HepG2 (cell line): ENCODE data around the gene SLC6A12. TPM values are rescaled to one million over a fixed set of nuclear protein-coding genes. Genes with fewer than 3 reads are reported as not detected.

Experiments
- ARHGAP35 ChIP-seq: sonication (generic); formaldehyde crosslinking; IDR thresholded peaks from 2 replicates; pipeline ENCODE4 v1.9.0; 2022; ENCODE audit warnings: mild to moderate bottlenecking, inconsistent platforms, moderate library complexity, missing genetic modification reagents, borderline replicate concordance
- BHLHE40 ChIP-seq: IDR thresholded peaks from 2 replicates; pipeline ENCODE4 v1.6.1; 2011; ENCODE audit warnings: low read length, improper control_type of control experiment
- FOXA3 ChIP-seq: IDR thresholded peaks from 2 replicates; pipeline ENCODE4 v1.6.1; 2016; ENCODE audit warnings: missing genetic modification reagents, missing compliant biosample characterization
- HNRNPL ChIP-seq: fragments of 200-400 bp; formaldehyde crosslinking; IDR thresholded peaks from 2 replicates; pipeline ENCODE4 v1.6.1; 2017; ENCODE audit warnings: mild to moderate bottlenecking, low read depth, low read length
- ISX ChIP-seq: sonication (generic); formaldehyde crosslinking; conservative IDR thresholded peaks from 2 replicates; pipeline ENCODE4 v1.5.0; 2020; ENCODE audit warnings: missing genetic modification reagents
- KDM4B ChIP-seq: sonication (generic); formaldehyde crosslinking; IDR thresholded peaks from 2 replicates; pipeline ENCODE4 v1.4.0; 2020; ENCODE audit warnings: missing genetic modification reagents
- MXD4 ChIP-seq: IDR thresholded peaks from 2 replicates; pipeline ENCODE4 v1.6.1; 2016; ENCODE audit warnings: mild to moderate bottlenecking, missing biosample characterization, missing genetic modification reagents
- NFYB ChIP-seq: sonication (generic); formaldehyde crosslinking; IDR thresholded peaks from 2 replicates; pipeline ENCODE4 v1.4.0; 2020; ENCODE audit warnings: missing genetic modification reagents
- NR2F2 ChIP-seq: IDR thresholded peaks from 2 replicates; pipeline ENCODE4 v1.6.1; 2012; ENCODE audit warnings: low read depth, inconsistent platforms, borderline replicate concordance
- PHF21A ChIP-seq: sonication (generic); formaldehyde crosslinking; IDR thresholded peaks from 2 replicates; pipeline ENCODE4 v1.5.0; 2020; ENCODE audit warnings: mild to moderate bottlenecking, missing genetic modification reagents
- SMARCE1 ChIP-seq: fragments of 450-650 bp; IDR thresholded peaks from 2 replicates; pipeline ENCODE4 v1.6.1; 2017; ENCODE audit warnings: borderline replicate concordance
- SOX13 ChIP-seq, 3 experiments: fragments of 450-650 bp in 1 of 3; sonication (generic) in 1 of 3; formaldehyde crosslinking in 1 of 3; IDR thresholded peaks in 2 of 3; conservative IDR thresholded peaks in 1 of 3; 2 replicates each; pipeline versions ENCODE4 v1.5.0 to v1.6.1; 2016 to 2020; ENCODE audit warnings: antibody characterized with exemption in 1 of 3, mild to moderate bottlenecking in 1 of 3, missing compliant biosample characterization in 1 of 3, missing genetic modification reagents in 1 of 3, moderate library complexity in 1 of 3
- YEATS2 ChIP-seq: sonication (generic); formaldehyde crosslinking; IDR thresholded peaks from 2 replicates; pipeline ENCODE4 v1.4.0; 2020; ENCODE audit warnings: missing genetic modification reagents, borderline replicate concordance
- ZFP90 ChIP-seq: sonication (generic); formaldehyde crosslinking; IDR thresholded peaks from 2 replicates; pipeline ENCODE4 v1.8.0; 2022; ENCODE audit warnings: missing genetic modification reagents, mild to moderate bottlenecking, inconsistent platforms, borderline replicate concordance
- ZNF205 ChIP-seq: IDR thresholded peaks from 2 replicates; pipeline ENCODE4 v1.6.1; 2018; ENCODE audit warnings: missing biosample characterization, missing genetic modification reagents
- ZNF337 ChIP-seq: sonication (generic); formaldehyde crosslinking; IDR thresholded peaks from 2 replicates; pipeline ENCODE4 v1.5.1; 2020; ENCODE audit warnings: missing genetic modification reagents, low read depth, mild to moderate bottlenecking, borderline replicate concordance
- ZNF563 ChIP-seq: sonication (generic); formaldehyde crosslinking; IDR thresholded peaks from 2 replicates; pipeline ENCODE4 v1.8.0; 2022; ENCODE audit warnings: mild to moderate bottlenecking, moderate library complexity, missing genetic modification reagents
- ZNF713 ChIP-seq: sonication (generic); formaldehyde crosslinking; IDR thresholded peaks from 2 replicates; pipeline ENCODE4 v1.4.0; 2020; ENCODE audit warnings: mild to moderate bottlenecking, missing genetic modification reagents
- ZNF841 ChIP-seq: sonication (generic); formaldehyde crosslinking; IDR thresholded peaks from 2 replicates; pipeline ENCODE4 v1.8.1; 2023; ENCODE audit warnings: missing genetic modification reagents, borderline replicate concordance
- ZSCAN9 ChIP-seq: IDR thresholded peaks from 2 replicates; pipeline ENCODE4 v1.6.1; 2016; ENCODE audit warnings: borderline replicate concordance
- polyA plus RNA-seq, 8 experiments: library from polyadenylated mRNA; depleted of rRNA in 3 of 8; stranded (reverse) in 7 of 8; unstranded in 1 of 8; fragments of >200 nt; fragmentation: Illumina TruSeq in 4 of 8; extraction: Trizol in 4 of 8; gene quantifications; 2 replicates each; pipeline versions ENCODE4 v1.2.1 to v1.2.3, GENCODE V29; 2011 to 2016; ENCODE audit warnings: low read depth in 4 of 8, missing spikeins in 1 of 8, mixed read lengths in 1 of 8; ENCODE audit not compliant: insufficient read depth in 1 of 8
- total RNA-seq, 5 experiments: library from RNA; depleted of rRNA; stranded (reverse); fragments of >200 nt; fragmentation: Illumina TruSeq; extraction: Trizol; gene quantifications; 2 replicates each; pipeline ENCODE4 v1.2.3, GENCODE V29; 2016; ENCODE audit warnings: low read depth in 1 of 5
- TF ChIP-seq, protein P1 (sequence below): sonication (generic); formaldehyde crosslinking; IDR thresholded peaks from 2 replicates; pipeline ENCODE4 v1.9.0; 2021; ENCODE audit warnings: missing genetic modification reagents, borderline replicate concordance
- TF ChIP-seq, protein P2 (sequence below): sonication (generic); formaldehyde crosslinking; IDR thresholded peaks from 2 replicates; pipeline ENCODE4 v1.5.1; 2020; ENCODE audit warnings: missing genetic modification reagents, mild to moderate bottlenecking, borderline replicate concordance
- TF ChIP-seq, protein P3 (sequence below): IDR thresholded peaks from 2 replicates; pipeline ENCODE4 v1.6.1; 2016; ENCODE audit warnings: missing compliant biosample characterization, missing genetic modification reagents, borderline replicate concordance
- TF ChIP-seq, protein P4 (sequence below): sonication (generic); formaldehyde crosslinking; IDR thresholded peaks from 2 replicates; pipeline ENCODE4 v1.4.0; 2020; ENCODE audit warnings: missing genetic modification reagents, low read depth, mild to moderate bottlenecking, borderline replicate concordance

SLC6A12 gene
- total and polyA plus RNA-seq, 2 of the 13 experiments (the other 11 are each of a cell fraction or from before 2014, with no cell fraction given): 3.7 to 18.8 TPM

DNA sequence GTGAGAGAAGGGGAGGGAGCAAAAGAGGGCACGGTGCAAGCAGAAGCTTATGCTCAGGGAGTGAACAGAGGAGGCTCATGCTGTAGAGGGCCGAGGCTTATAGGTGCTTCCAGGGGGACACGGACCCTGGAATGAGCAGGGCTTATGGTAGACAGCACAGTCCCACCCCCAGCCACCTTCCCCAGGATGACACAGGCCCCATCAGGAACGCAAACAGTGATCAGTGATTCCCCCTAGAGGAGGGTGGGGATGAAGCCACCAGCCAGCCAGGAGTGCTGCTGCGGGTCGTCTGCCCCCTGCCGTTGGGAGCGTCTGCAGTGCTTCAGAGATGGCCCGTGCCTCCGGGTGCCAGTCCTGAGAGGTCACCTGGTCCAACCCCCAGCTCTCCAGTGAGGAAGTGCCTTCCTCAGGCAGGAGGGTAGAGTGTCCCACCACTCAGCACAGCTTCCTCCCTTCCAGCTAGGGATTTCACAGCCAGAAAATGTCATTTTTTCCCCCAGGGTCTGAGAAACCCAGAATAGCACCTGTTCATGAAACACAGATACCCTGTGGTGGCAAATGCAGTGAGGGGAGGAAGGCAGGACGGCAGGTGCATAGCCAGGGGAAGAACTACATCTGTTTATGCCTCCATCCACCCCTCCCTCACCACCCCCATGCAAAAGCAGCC, 60.7 kb downstream of the SLC6A12 start (continued):
- TF ChIP-seq SOX13 (IDR thresholded peaks at IDR 0.05) (no peak), SOX13 (CRISPR knock-in tag; conservative IDR thresholded peaks at IDR 0.05 in 1 of 2, IDR thresholded peaks at IDR 0.05 in 1 of 2) (0 out of 4 replicates have a peak, but pooled peaks of 1 of the 2 experiments have one; percentile 23), HNRNPL (peak; percentile 69; the same call in 1 of the 2 replicates), ARHGAP35 (CRISPR knock-in tag) (no peak), ZNF563 (CRISPR knock-in tag) (no peak), ZSCAN9 (no peak), SMARCE1 (no peak), ZNF713 (no peak), NR2F2 (no peak), ZNF337 (CRISPR knock-in tag) (no peak), KDM4B (no peak), PHF21A (CRISPR knock-in tag) (peak; percentile 23; the same call in 1 of the 2 replicates), ZFP90 (CRISPR knock-in tag) (0 out of 2 replicates have a peak, but pooled peaks have one; percentile 39), ZNF205 (CRISPR knock-in tag) (no peak), NFYB (CRISPR knock-in tag) (no peak), BHLHE40 (peak; percentile 59), ZNF841 (CRISPR knock-in tag) (no peak), MXD4 (0 out of 2 replicates have a peak, but pooled peaks have one; percentile 40), ISX (CRISPR knock-in tag) (no peak), YEATS2 (CRISPR knock-in tag) (no peak), FOXA3 (0 out of 2 replicates have a peak, but pooled peaks have one; percentile 19)
- TF ChIP-seq, protein P1, sequence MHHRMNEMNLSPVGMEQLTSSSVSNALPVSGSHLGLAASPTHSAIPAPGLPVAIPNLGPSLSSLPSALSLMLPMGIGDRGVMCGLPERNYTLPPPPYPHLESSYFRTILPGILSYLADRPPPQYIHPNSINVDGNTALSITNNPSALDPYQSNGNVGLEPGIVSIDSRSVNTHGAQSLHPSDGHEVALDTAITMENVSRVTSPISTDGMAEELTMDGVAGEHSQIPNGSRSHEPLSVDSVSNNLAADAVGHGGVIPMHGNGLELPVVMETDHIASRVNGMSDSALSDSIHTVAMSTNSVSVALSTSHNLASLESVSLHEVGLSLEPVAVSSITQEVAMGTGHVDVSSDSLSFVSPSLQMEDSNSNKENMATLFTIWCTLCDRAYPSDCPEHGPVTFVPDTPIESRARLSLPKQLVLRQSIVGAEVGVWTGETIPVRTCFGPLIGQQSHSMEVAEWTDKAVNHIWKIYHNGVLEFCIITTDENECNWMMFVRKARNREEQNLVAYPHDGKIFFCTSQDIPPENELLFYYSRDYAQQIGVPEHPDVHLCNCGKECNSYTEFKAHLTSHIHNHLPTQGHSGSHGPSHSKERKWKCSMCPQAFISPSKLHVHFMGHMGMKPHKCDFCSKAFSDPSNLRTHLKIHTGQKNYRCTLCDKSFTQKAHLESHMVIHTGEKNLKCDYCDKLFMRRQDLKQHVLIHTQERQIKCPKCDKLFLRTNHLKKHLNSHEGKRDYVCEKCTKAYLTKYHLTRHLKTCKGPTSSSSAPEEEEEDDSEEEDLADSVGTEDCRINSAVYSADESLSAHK (CRISPR knock-in tag): no peak
- TF ChIP-seq, protein P2, sequence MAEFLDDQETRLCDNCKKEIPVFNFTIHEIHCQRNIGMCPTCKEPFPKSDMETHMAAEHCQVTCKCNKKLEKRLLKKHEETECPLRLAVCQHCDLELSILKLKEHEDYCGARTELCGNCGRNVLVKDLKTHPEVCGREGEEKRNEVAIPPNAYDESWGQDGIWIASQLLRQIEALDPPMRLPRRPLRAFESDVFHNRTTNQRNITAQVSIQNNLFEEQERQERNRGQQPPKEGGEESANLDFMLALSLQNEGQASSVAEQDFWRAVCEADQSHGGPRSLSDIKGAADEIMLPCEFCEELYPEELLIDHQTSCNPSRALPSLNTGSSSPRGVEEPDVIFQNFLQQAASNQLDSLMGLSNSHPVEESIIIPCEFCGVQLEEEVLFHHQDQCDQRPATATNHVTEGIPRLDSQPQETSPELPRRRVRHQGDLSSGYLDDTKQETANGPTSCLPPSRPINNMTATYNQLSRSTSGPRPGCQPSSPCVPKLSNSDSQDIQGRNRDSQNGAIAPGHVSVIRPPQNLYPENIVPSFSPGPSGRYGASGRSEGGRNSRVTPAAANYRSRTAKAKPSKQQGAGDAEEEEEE (CRISPR knock-in tag): 0 out of 2 replicates have a peak, but pooled peaks have one; percentile 62
- TF ChIP-seq, protein P3, sequence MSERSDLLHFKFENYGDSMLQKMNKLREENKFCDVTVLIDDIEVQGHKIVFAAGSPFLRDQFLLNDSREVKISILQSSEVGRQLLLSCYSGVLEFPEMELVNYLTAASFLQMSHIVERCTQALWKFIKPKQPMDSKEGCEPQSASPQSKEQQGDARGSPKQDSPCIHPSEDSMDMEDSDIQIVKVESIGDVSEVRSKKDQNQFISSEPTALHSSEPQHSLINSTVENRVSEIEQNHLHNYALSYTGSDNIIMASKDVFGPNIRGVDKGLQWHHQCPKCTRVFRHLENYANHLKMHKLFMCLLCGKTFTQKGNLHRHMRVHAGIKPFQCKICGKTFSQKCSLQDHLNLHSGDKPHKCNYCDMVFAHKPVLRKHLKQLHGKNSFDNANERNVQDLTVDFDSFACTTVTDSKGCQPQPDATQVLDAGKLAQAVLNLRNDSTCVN (CRISPR knock-in tag): peak; percentile 28; the same call in 1 of the 2 replicates
- TF ChIP-seq, protein P4, sequence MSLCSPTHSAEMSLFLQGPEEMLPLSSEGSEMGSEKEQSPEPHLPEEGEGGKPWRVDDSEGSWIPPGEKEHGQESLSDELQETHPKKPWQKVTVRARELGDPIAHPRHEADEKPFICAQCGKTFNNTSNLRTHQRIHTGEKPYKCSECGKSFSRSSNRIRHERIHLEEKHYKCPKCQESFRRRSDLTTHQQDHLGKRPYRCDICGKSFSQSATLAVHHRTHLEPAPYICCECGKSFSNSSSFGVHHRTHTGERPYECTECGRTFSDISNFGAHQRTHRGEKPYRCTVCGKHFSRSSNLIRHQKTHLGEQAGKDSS (CRISPR knock-in tag): peak; percentile 49; the same call in 1 of the 2 replicates
